SJSA1 (cell line): ENCODE data around the gene MT4. TPM values are rescaled to one million over a fixed set of nuclear protein-coding genes. Genes with fewer than 3 reads are reported as not detected.
A peak's percentile ranks its signal among the peaks of the same experiment; 100 is the strongest.

Experiments
- DNase-seq, 2 experiments: peaks; one replicate each; pipeline ENCODE4 v3.0.0-alpha.2; 2015 to 2020; ENCODE audit warnings: low spot score in 2 of 2, low read depth in 1 of 2
- H3K27ac ChIP-seq: fragments of 250-450 bp; sonication (Bioruptor Pico); 2 replicates; pipeline ENCODE4 v1.5.1; 2020; ENCODE audit warnings: mild to moderate bottlenecking, moderate library complexity
- H3K27me3 ChIP-seq: fragments of 250-450 bp; sonication (Bioruptor Pico); replicated peaks from 2 replicates; pipeline ENCODE4 v1.5.1; 2020; ENCODE audit warnings: mild to moderate bottlenecking, moderate library complexity
- H3K36me3 ChIP-seq: fragments of 250-450 bp; sonication (Bioruptor Pico); 2 replicates; pipeline ENCODE4 v1.5.1; 2020; ENCODE audit warnings: mild to moderate bottlenecking
- H3K4me1 ChIP-seq: fragments of 250-450 bp; sonication (Bioruptor Pico); replicated peaks from 2 replicates; pipeline ENCODE4 v1.6.1; 2021; ENCODE audit warnings: mild to moderate bottlenecking
- H3K4me3 ChIP-seq: fragments of 250-450 bp; sonication (Bioruptor Pico); 2 replicates; pipeline ENCODE4 v1.5.1; 2020; ENCODE audit warnings: mild to moderate bottlenecking
- H3K9me3 ChIP-seq: fragments of 250-450 bp; sonication (Bioruptor Pico); replicated peaks from 2 replicates; pipeline ENCODE4 v1.5.1; 2020; ENCODE audit warnings: mild to moderate bottlenecking
- total RNA-seq: library from RNA; depleted of rRNA; stranded (reverse); fragments of >200 nt; shearing (Covaris generic); gene quantifications from 2 replicates; pipeline ENCODE4 v1.2.3, GENCODE V29; 2014

The MT4 gene
- total RNA-seq, 1 experiment from 2014 or later, result not detected

DNA sequence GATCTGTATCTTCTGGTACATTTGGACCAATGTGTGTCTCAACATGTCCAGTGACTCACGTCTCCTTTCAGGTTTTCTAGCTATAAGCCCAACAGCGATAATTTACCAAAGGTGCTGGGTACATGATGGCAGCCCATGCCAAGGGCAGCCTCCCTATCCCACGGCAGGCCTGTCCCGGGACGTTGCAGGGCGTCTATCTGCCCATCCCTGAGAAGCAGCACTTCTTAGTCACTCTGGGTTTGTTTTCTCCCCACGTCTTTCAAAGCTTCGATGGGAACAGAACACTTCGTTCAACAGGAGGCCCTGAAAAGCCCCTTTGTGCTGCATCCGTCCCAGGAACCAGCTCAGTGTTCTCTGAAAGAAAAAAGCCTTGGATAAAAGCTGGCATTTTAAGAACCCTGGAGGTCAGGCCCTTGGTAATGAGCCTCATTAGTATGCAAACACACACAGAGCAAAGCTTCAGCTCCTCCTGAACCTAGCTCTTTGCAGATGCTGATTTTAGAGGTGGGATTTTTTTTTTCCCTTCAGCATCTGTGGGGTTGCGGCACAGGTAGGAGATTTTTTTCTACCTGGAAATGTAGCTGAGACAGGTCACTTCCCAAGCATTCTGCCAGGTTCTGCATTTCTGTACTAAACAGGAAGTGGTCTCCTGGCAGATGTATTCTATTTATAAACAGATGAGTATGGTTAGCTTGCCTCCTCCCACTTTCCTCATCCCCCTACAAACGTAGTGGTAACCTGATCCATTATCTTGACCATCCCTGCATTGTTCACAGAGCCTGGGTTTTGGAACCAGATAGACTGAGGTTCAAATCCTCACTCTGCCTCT is 17.5 kb upstream of the MT4 start:
- peaks cover 6% of the 10 kb centered on the region for H3K4me1 ChIP-seq
- no peak overlapping the region for H3K4me3 ChIP-seq
- DNase-seq, result peak in 1 of 2 experiments; percentile 5
- no peaks in the 10 kb centered on the region for H3K9me3 ChIP-seq
- H3K36me3 ChIP-seq, result no peaks in the 10 kb centered on the region
- H3K27me3 ChIP-seq, result no peaks in the 10 kb centered on the region; the same call in none of the 2 replicates
- H3K27ac ChIP-seq, result no peak overlapping the region

DNA sequence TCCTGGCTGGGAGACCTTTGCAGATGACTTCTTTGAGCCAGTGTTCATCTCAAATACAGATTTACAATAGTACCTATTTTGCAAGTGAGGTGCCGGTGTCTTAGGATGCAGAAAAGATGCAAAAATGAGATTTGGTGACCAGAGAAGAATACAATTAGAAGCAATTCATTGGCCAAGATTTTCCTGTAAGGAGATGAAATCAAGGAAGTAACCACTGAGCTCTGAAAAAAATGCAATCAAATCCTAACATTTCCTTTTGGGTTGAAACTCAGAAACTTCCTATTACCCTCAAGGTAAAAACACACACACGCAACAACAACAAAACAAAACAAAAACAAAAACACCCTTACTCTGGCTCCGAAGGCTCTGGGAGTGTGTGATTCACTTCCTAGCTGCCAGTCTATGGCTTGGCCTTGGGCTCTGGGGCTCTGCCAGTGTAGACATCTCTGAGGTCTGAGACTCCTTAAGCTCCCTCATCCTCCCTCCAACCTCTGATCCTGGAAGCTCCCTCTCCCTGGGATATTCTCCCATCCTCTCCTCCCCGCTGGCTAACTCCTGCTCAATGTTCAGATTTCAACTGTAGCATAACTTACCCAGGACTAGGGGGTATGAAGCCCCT is 16.8 kb upstream of the MT4 start:
- Histone ChIP-seq H3K4me1 (peaks cover 6% of the 10 kb centered on the region), H3K4me3 (no peak overlapping the region), H3K9me3 (no peaks in the 10 kb centered on the region), H3K36me3 (no peaks in the 10 kb centered on the region), H3K27me3 (no peaks in the 10 kb centered on the region; the same call in none of the 2 replicates), H3K27ac (no peak overlapping the region)
- no peak for DNase-seq

DNA sequence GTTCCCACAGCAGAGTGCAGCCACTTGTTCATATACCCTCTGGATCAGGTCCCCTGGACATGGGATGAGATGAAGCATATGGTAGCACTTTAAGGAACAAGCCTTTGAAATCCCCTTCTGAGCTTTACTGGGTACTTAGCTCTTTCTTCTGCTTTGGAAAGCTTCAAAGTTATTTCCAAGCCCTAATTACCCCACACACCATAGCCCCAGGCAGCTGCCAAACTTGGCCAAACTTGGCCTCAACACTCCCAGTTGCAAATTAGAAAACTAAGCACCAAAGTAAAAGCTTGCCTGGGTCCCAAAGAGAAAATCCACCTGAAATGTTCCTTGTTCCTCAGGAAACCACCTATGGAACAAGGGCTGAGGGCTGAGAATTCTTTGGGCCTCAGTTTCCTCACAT is 15.7 kb upstream of the MT4 start:
- Histone ChIP-seq H3K27me3 (peaks cover under 1% of the 10 kb centered on the region), H3K36me3 (no peaks in the 10 kb centered on the region)

DNA sequence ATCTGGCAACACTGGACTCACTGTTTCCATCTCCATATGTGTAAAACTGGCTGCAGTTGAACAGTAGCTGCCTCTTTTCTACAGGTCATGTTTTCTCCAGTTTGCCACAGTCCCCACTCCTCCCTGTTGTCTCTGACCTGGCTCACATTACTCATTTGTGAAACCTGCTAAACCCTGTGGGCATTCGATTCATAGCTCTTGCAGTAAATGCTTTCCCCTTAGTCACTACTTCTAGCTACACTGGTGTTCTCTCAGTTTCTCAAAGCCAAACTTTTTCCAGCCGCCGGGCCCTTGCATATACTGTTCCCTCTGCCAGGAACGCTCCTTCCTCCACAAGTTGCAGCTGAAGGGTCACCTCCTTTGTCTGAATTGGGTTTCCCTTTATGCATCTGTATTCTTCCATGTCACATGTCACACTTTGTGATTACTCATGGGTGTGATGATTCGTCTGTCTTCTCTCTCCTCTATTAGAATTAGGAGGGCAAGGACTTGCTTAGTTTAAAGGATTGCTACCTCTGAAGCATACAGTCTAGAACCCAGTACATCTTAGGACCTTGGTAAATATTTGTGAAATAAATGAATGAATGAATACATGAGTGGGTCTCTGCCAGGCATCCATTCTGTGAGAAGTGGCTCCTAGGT is 15.0 kb upstream of the MT4 start:
- peaks cover 7% of the 10 kb centered on the region for H3K27me3 ChIP-seq
- no peak overlapping the region for H3K4me3 ChIP-seq
- H3K9me3 ChIP-seq, result no peaks in the 10 kb centered on the region
- peaks cover 6% of the 10 kb centered on the region for H3K4me1 ChIP-seq
- H3K36me3 ChIP-seq, result no peaks in the 10 kb centered on the region
- DNase-seq, result no peak
- H3K27ac ChIP-seq, result no peak overlapping the region

More for the DNA sequence above, 15.7 kb upstream of the MT4 start:
- H3K4me3 ChIP-seq, result no peak overlapping the region
- peaks cover 6% of the 10 kb centered on the region for H3K4me1 ChIP-seq
- no peak overlapping the region for H3K27ac ChIP-seq
- H3K9me3 ChIP-seq, result no peaks in the 10 kb centered on the region
- no peak for DNase-seq

DNA sequence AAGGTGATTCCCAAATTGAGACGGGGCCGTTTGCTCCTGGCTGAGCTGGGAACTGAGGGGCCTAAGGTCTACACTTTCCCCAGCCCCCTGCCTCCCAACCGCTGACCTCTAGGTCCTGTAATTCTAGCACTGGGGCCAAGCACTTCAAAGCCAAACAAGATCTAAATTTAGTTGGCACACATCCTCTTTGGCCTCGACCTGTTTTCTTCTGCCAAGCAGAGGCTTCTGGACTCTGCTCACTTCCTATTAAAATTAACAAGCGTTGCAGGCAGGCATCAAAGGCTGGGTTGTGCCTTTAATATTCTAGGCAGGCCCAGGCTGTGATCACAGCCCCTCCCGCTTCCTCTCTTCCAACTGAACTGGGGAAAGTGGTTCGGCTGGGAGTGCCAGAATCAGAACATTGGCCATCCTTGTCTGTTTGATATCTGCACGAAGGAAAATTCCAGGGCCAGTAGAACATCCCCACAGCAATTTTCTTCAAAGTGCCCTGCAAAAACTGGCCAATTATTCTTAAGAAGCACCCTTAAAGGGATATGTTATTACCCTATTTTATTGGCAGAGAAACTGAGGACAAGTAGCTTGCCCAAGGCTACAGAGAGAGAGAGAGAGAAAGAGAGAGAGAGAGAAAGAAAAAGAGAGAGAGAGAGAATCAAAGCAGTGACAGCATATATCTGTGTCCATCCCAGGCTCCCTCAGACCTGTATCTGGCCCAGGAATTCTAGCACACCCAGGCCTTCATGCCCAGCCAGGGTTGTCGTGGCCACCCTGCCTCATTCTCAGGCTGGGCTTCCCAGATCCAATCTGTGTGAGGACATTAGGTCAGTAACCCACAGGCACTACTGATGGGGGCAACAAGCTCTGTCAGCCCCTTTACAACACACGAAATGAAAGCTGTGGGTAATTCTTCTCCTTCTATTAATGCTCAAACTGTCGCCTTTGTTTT is 12.8 kb upstream of the MT4 start:
- Histone ChIP-seq H3K4me3 (no peak overlapping the region), H3K27me3 (peaks cover 16% of the 10 kb centered on the region), H3K4me1 (peaks cover 6% of the 10 kb centered on the region), H3K36me3 (no peaks in the 10 kb centered on the region), H3K27ac (no peak overlapping the region), H3K9me3 (no peaks in the 10 kb centered on the region)
- no peak for DNase-seq

DNA sequence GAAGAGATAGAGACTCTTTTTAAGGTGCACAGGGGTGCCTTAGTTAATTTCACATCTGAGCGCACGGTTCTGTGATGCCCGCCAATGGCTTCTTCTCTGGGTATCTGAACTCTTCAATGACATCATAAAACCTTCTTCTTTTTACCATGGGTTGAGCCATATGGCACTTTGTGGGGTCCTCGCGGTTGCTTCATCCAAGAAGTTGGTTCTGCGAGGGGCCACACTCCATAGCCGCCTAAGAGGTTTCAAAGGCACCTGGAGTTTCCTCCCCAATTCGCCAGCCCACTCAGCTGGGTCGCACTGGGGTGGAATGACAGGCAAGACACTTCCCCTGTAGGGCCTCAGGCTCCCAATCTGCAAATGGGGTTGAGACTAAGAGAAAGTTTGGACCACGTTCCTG is 10.4 kb upstream of the MT4 start:
- Histone ChIP-seq H3K4me3 (no peak overlapping the region), H3K4me1 (no peaks in the 10 kb centered on the region), H3K36me3 (no peaks in the 10 kb centered on the region), H3K27me3 (peaks cover 24% of the 10 kb centered on the region), H3K9me3 (no peaks in the 10 kb centered on the region), H3K27ac (no peak overlapping the region)
- no peak for DNase-seq

DNA sequence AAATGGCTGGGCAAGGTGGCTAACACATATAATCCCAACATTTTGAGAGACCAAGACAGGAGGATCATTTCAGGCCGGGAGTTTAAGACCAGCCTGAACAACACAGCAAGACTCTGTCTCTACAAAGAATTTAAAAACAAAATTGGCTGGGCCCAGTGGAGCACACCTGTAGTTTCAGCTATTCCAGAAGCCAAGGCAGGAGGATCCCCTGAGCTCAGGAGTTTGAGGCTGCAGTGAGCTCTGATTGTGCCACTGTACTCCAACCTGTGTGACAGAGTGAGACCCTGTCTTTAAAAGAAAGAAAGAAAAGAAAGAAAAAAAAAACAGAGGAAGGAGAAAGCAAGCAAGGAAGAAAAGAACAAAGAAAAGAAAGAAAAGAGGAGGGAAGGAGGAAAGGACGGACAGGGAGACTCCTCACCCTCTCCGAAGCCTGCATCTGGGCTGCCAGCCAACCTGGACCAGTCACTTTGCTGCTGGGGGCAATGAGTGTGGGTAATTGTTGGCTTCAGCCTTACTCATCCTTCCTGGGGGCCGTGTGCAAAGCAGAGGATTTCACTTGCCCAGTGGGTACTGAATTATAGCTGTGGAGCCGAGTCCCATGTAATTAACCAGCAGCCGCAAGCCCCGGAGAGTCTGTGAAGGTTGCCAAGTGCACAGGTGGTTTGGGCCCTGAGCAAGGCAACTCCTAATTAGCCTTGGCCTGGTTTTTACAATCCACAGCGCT is 6.7 kb upstream of the MT4 start:
- H3K4me1 ChIP-seq, result no peaks in the 10 kb centered on the region
- peaks cover 24% of the 10 kb centered on the region for H3K27me3 ChIP-seq
- DNase-seq, result peak; percentile 26 to 72
- no peak overlapping the region for H3K4me3 ChIP-seq
- H3K36me3 ChIP-seq, result no peaks in the 10 kb centered on the region
- H3K9me3 ChIP-seq, result no peaks in the 10 kb centered on the region
- no peak overlapping the region for H3K27ac ChIP-seq

DNA sequence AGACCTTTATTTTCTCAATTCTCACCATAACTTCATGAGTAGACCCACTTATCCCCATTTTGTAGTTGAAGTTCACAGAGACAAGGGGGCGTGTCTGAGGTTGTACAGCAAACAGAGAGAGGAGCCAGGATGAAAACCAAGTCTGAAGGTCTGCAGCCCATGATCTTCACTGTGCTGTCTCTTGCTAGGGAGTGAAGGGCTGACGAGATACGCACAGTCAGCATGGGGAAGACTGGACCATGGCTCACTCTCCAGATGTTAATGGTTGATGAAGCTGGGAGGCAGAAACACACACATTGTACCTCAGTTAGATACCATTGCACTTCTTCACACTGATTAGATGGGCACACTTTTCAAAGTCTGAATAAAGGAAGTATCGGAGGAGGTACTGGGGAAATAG is 5.8 kb upstream of the MT4 start:
- no peak for DNase-seq
- Histone ChIP-seq H3K36me3 (no peaks in the 10 kb centered on the region), H3K9me3 (no peaks in the 10 kb centered on the region), H3K4me1 (no peaks in the 10 kb centered on the region), H3K4me3 (no peak overlapping the region), H3K27me3 (peaks cover 24% of the 10 kb centered on the region), H3K27ac (no peak overlapping the region)

DNA sequence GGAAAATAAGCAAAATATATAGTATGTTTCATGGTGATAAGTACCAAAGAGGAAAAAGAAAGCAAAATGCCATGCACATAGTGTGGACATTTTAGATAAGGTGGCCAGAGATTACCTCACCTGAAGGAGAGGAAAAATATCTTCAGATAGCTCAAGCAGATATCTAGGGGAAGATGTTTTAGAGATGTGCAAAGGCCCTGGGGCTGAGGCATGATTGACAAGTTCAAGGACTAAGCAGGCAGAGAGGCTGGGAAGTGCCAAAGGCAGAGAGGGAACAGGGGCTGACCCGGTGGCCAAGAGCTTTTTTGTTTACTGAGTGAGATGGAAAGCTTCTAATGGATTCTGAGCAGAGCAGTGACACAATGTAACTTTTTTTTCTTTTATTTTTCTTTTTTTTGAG is 4.4 kb upstream of the MT4 start:
- Histone ChIP-seq H3K27me3 (peaks cover 17% of the 10 kb centered on the region), H3K9me3 (no peaks in the 10 kb centered on the region), H3K4me1 (no peaks in the 10 kb centered on the region), H3K27ac (no peak overlapping the region), H3K36me3 (no peaks in the 10 kb centered on the region), H3K4me3 (no peak overlapping the region)
- no peak for DNase-seq

DNA sequence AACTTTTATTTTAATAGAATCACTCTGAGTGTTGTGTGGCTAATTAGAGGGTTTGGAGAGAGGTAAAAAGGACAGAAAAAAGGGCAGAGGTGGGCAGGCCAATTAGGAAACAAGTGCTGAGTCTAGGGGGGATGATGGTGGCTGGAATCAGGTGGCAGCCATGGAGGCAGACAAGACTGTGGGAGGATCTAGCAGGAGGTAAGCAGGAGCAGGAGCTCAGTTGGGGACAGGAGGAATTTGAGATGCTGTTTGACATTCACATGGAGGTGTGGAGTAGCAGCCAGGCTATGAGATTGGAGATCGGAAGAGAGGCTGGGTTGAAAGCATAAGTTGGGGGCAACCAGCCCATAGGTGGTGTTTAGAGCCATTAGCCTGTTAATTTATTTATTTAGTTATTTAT is 3.7 kb upstream of the MT4 start:
- Histone ChIP-seq H3K27me3 (peaks cover 20% of the 10 kb centered on the region; the same call in 1 of the 2 replicates), H3K36me3 (no peaks in the 10 kb centered on the region), H3K4me1 (no peaks in the 10 kb centered on the region), H3K4me3 (no peak overlapping the region), H3K9me3 (no peaks in the 10 kb centered on the region), H3K27ac (no peak overlapping the region)
- DNase-seq, result no peak

DNA sequence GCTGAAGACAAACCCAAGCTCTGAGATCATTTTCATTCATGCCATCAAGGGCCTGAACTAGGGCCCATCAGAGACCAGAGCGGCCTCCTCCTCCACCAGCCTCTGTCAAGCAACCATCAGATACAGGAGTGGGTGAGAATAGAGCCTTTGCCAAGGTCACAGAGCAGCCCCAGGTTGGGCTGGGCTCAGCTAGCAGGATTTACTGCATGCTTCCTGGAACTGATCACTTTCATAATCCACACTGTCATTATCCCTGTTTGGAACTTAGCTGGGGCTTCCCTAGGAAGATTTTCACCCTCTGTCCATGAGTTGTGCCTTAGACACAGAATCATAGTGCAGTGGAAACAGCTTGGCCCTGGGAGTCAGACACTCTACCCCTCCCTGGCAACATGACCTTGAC is 5.1 kb downstream of the MT4 start:
- no peak overlapping the region for H3K27ac ChIP-seq
- no peak for DNase-seq
- H3K9me3 ChIP-seq, result 0 out of 2 replicates have a peak, but pooled peaks cover 2% of the 10 kb centered on the region
- H3K27me3 ChIP-seq, result peaks cover 12% of the 10 kb centered on the region
- H3K36me3 ChIP-seq, result no peaks in the 10 kb centered on the region
- no peaks in the 10 kb centered on the region for H3K4me1 ChIP-seq
- H3K4me3 ChIP-seq, result no peak overlapping the region

DNA sequence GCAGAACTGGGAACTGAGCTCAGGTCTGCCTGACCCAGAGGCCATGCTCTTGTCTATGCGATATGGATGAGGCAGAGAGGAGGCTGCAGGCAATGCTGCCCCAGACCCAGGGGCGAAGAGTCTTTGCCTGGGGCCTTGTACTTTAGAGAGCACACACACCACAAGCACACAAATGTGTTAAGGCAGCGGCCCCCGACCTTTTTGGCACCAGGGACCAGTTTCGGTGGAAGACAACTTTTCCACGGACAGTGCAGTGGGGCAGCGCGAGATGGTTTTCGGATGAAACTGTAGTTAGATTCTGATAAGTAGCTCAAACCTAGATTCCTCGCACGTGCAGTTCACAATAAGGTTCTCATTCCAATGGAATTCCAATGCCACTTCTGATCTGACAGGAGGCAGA is 6.7 kb downstream of the MT4 start:
- H3K4me1 ChIP-seq, result no peaks in the 10 kb centered on the region
- H3K27ac ChIP-seq, result no peak overlapping the region
- H3K27me3 ChIP-seq, result no peaks in the 10 kb centered on the region; the same call in none of the 2 replicates
- no peak for DNase-seq
- H3K36me3 ChIP-seq, result no peaks in the 10 kb centered on the region
- no peak overlapping the region for H3K4me3 ChIP-seq
- H3K9me3 ChIP-seq, result 0 out of 2 replicates have a peak, but pooled peaks cover 2% of the 10 kb centered on the region

DNA sequence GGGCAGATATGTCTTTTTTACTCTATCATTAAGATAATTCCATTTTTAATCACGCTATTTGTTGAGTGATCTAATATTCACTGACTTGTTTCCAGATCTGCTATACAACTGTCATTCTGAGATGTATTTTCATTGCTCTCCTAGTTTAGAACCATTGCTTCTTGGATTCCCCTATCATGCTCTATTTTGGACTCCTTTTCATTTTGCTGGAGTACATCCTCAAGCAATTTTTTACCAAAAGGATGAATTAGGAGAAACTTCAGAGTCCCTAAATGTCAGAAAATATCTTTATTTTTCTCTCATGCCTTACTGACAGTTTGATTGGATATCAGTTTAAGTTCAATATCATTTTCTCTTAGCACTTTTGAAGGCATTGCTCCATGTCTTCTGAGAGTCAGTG is 9.8 kb downstream of the MT4 start:
- no peak overlapping the region for H3K27ac ChIP-seq

More for the DNA sequence above, 9.8 kb downstream of the MT4 start:
- Histone ChIP-seq H3K4me1 (no peaks in the 10 kb centered on the region), H3K9me3 (0 out of 2 replicates have a peak, but pooled peaks cover 2% of the 10 kb centered on the region), H3K27me3 (no peaks in the 10 kb centered on the region; the same call in none of the 2 replicates), H3K4me3 (no peak overlapping the region), H3K36me3 (no peaks in the 10 kb centered on the region)
- DNase-seq, result no peak
